Measurements from ENCODE around the gene RBP5. TPM values are rescaled to one million over a fixed set of nuclear protein-coding genes. Genes with fewer than 3 reads are reported as not detected.

RBP5 gene
- total and polyA plus RNA-seq, 9 of the 15 experiments (the other 6 are each of a cell fraction or from before 2014, with no cell fraction given), result 8.6 to 22.5 (median 11.4) TPM

GRCh38 chr12:7079826-7080125 is 48.9 kb downstream of the RBP5 start:
- Histone ChIP-seq H3K79me2 (ENCODE audit: control insufficient read depth, insufficient read depth, low read length) (no peaks in the 10 kb centered on the region), H3K9ac (ENCODE audit: insufficient read depth in 1 of 2, low read depth in 2 of 2, low read length in 2 of 2) (no peak overlapping the region), H3K27me3 (ENCODE audit: control insufficient read depth in 2 of 2, insufficient read depth in 2 of 2, low read length in 2 of 2) (peaks cover 0 to 3% of the 10 kb centered on the region in 2 experiments; a peak in 1 of 5 replicates), H3K9me3 (replicated peaks; ENCODE audit: control insufficient read depth, insufficient read depth, low read depth, low read length) (no peaks in the 10 kb centered on the region; the same call in 1 of the 2 replicates), H3K4me2 (ENCODE audit: insufficient read depth, low read length) (no peak overlapping the region), H3K4me3 (no peak overlapping the region), H4K20me1 (replicated peaks; ENCODE audit: control insufficient read depth, insufficient read depth, low read length) (no peaks in the 10 kb centered on the region), H3K4me1 (replicated peaks in 1 of 2; ENCODE audit: control insufficient read depth in 2 of 2, insufficient read depth in 2 of 2, low read length in 2 of 2) (peaks cover 0 to 3% of the 10 kb centered on the region in 2 experiments; a peak in 1 of 5 replicates), H3K27ac (ENCODE audit: extremely low read depth, low read depth, low read length) (no peak overlapping the region), H2AFZ (ENCODE audit: low read depth, low read length) (no peak overlapping the region), H3K36me3 (ENCODE audit: control insufficient read depth, insufficient read depth, low read length) (no peaks in the 10 kb centered on the region), H3K9me1 (ENCODE audit: control insufficient read depth, insufficient read depth, low read length) (no peaks in the 10 kb centered on the region)
- ChIA-PET CTCF (ENCODE audit: low intra/inter-chr PET ratio) (no interaction called here), POLR2A (interaction anchor here (0.6 kb wide), 1 partner anchor 10 kb away, joined by 3 read pairs; no protein-coding TSS in a partner anchor)
- intact Hi-C loops (cut with micrococcal nuclease) (no loop called here), in situ Hi-C loops (cut with MboI) (no loop called here)
- DNase-seq (ENCODE audit: extremely low read depth in 1 of 4, low spot score in 3 of 4) (no peak), ATAC-seq (no peak), FAIRE-seq (no peak)
- TF ChIP-seq GATA2 (CRISPR knock-in tag; IDR thresholded peaks at IDR 0.05) (no peak), ZNF324 (CRISPR knock-in tag; IDR thresholded peaks at IDR 0.05) (no peak), REST (IDR thresholded peaks at IDR 0.05; ENCODE audit: borderline replicate concordance) (no peak), REST (CRISPR knock-in tag; IDR thresholded peaks at IDR 0.05; ENCODE audit: low read depth) (no peak), PHF21A (IDR thresholded peaks at IDR 0.05; ENCODE audit: borderline replicate concordance, low read depth) (no peak)
- TF ChIP-seq, protein P1, sequence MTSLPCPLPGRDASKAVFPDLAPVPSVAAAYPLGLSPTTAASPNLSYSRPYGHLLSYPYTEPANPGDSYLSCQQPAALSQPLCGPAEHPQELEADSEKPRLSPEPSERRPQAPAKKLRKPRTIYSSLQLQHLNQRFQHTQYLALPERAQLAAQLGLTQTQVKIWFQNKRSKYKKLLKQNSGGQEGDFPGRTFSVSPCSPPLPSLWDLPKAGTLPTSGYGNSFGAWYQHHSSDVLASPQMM (CRISPR knock-in tag; IDR thresholded peaks at IDR 0.05), result no peak
- TF ChIP-seq, protein P2, sequence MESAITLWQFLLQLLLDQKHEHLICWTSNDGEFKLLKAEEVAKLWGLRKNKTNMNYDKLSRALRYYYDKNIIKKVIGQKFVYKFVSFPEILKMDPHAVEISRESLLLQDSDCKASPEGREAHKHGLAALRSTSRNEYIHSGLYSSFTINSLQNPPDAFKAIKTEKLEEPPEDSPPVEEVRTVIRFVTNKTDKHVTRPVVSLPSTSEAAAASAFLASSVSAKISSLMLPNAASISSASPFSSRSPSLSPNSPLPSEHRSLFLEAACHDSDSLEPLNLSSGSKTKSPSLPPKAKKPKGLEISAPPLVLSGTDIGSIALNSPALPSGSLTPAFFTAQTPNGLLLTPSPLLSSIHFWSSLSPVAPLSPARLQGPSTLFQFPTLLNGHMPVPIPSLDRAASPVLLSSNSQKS (CRISPR knock-in tag; IDR thresholded peaks at IDR 0.05), result no peak
- BruUV-seq (replicated peaks), result no TSS peak
